Measurements from ENCODE around the gene CD38. TPM values are rescaled to one million over a fixed set of nuclear protein-coding genes. Genes with fewer than 3 reads are reported as not detected.

Gene CD38
- total RNA-seq, 1 donor from 2014 or later: 0.64 TPM

GRCh38 chr4:15847746-15848145 is 69.6 kb downstream of the CD38 start:
- TF ChIP-seq CTCF (IDR thresholded peaks at IDR 0.05) (no peak), EZH2phosphoT487 (IDR thresholded peaks at IDR 0.05) (no peak), EZH2 (IDR thresholded peaks at IDR 0.05) (no peak)
- H3K27me3 Mint-ChIP-seq (ENCODE audit: insufficient read depth, low read depth): no peaks in the 10 kb centered on the region
- peaks cover 3% of the 10 kb centered on the region for H3K9me3 Mint-ChIP-seq

GRCh38 chr4:15848191-15848842 is 70.2 kb downstream of the CD38 start:
- H3K27me3 Mint-ChIP-seq (ENCODE audit: insufficient read depth, low read depth): peaks cover 2% of the 10 kb centered on the region
- no peak overlapping the region for H3K4me3 ChIP-seq
- TF ChIP-seq CTCF (IDR thresholded peaks at IDR 0.05): no peak
- TF ChIP-seq EZH2phosphoT487 (IDR thresholded peaks at IDR 0.05): no peak
- no peak for TF ChIP-seq EZH2 (IDR thresholded peaks at IDR 0.05)
- no peaks in the 10 kb centered on the region for H3K4me1 Mint-ChIP-seq
- H3K4me2 ChIP-seq: no peak overlapping the region
- H4K20me1 ChIP-seq (ENCODE audit: low read depth): no peaks in the 10 kb centered on the region
- no peaks in the 10 kb centered on the region for H3K79me2 ChIP-seq (ENCODE audit: low read depth)
- no peak overlapping the region for H3K27ac ChIP-seq
- H3K36me3 ChIP-seq: no peaks in the 10 kb centered on the region
- no peak for DNase-seq (ENCODE audit: low spot score)
- H3F3A ChIP-seq (ENCODE audit: low read depth): no peaks in the 10 kb centered on the region
- no peak overlapping the region for H3K9ac ChIP-seq
- H3K27ac Mint-ChIP-seq: no peak overlapping the region
- H3K4me1 ChIP-seq: no peaks in the 10 kb centered on the region
- H3K9me3 Mint-ChIP-seq: peaks cover 3% of the 10 kb centered on the region
- no peaks in the 10 kb centered on the region for H3K36me3 Mint-ChIP-seq
- no peak overlapping the region for H3K4me3 Mint-ChIP-seq
- no peaks in the 10 kb centered on the region for H3K27me3 ChIP-seq
- no peaks in the 10 kb centered on the region for H3K9me3 ChIP-seq (ENCODE audit: low read depth)
- no peak overlapping the region for H2AFZ ChIP-seq (replicated peaks)

More at GRCh38 chr4:15847746-15848145, 69.6 kb downstream of the CD38 start:
- Mint-ChIP-seq H3K27ac (no peak overlapping the region), H3K36me3 (no peaks in the 10 kb centered on the region), H3K4me3 (no peak overlapping the region), H3K4me1 (no peaks in the 10 kb centered on the region)
- H2AFZ ChIP-seq (replicated peaks): no peak overlapping the region
- no peaks in the 10 kb centered on the region for H3K79me2 ChIP-seq (ENCODE audit: low read depth)
- no peaks in the 10 kb centered on the region for H3K9me3 ChIP-seq (ENCODE audit: low read depth)
- no peak overlapping the region for H3K27ac ChIP-seq
- no peak overlapping the region for H3K4me2 ChIP-seq
- H3K27me3 ChIP-seq: no peaks in the 10 kb centered on the region
- no peaks in the 10 kb centered on the region for H3F3A ChIP-seq (ENCODE audit: low read depth)
- no peaks in the 10 kb centered on the region for H3K4me1 ChIP-seq
- H3K4me3 ChIP-seq: no peak overlapping the region
- H3K36me3 ChIP-seq: no peaks in the 10 kb centered on the region
- no peak for DNase-seq (ENCODE audit: low spot score)
- no peak overlapping the region for H3K9ac ChIP-seq
- H4K20me1 ChIP-seq (ENCODE audit: low read depth): no peaks in the 10 kb centered on the region

GRCh38 chr4:15851969-15852368 is 73.8 kb downstream of the CD38 start:
- Mint-ChIP-seq H3K4me3 (no peak overlapping the region), H3K9me3 (peaks cover 3% of the 10 kb centered on the region)

More at GRCh38 chr4:15851969-15852368, 73.8 kb downstream of the CD38 start:
- Histone ChIP-seq H3K9ac (no peak overlapping the region), H3K9me3 (ENCODE audit: low read depth) (no peaks in the 10 kb centered on the region), H2AFZ (replicated peaks) (no peak overlapping the region), H3K4me2 (no peak overlapping the region), H3K4me1 (no peaks in the 10 kb centered on the region), H3K4me3 (no peak overlapping the region), H3F3A (ENCODE audit: low read depth) (no peaks in the 10 kb centered on the region), H3K36me3 (no peaks in the 10 kb centered on the region), H3K27me3 (no peaks in the 10 kb centered on the region), H3K79me2 (ENCODE audit: low read depth) (no peaks in the 10 kb centered on the region), H3K27ac (no peak overlapping the region), H4K20me1 (ENCODE audit: low read depth) (no peaks in the 10 kb centered on the region)
- no peak overlapping the region for H3K27ac Mint-ChIP-seq
- peaks cover 2% of the 10 kb centered on the region for H3K27me3 Mint-ChIP-seq (ENCODE audit: insufficient read depth, low read depth)
- H3K4me1 Mint-ChIP-seq: no peaks in the 10 kb centered on the region
- H3K36me3 Mint-ChIP-seq: no peaks in the 10 kb centered on the region
- TF ChIP-seq EZH2phosphoT487 (IDR thresholded peaks at IDR 0.05): no peak
- no peak for TF ChIP-seq CTCF (IDR thresholded peaks at IDR 0.05)
- DNase-seq (ENCODE audit: low spot score): no peak

All from neural progenitor cell (in vitro differentiated cells).